Subcutaneous adipose tissue (tissue), 4 donors: Measurements from ENCODE around the gene GRIA3. TPM values are rescaled to one million over a fixed set of nuclear protein-coding genes. Genes with fewer than 3 reads are reported as not detected.

Experiments
- CTCF ChIP-seq: fragments of 450-650 bp; IDR thresholded peaks from one replicate; pipeline ENCODE4 v1.5.1; 2016; ENCODE audit warnings: low read depth, mild to moderate bottlenecking, control low read depth, antibody characterized with exemption, moderate library complexity
- total RNA-seq, 4 donors: library from RNA; depleted of rRNA; stranded (reverse); fragments of >200 nt; gene quantifications; one replicate each; pipeline ENCODE4 v1.1.0, GENCODE V29; 2016

GRIA3 gene
- total RNA-seq, 4 donors from 2014 or later, result 0.19 to 1.9 (median 1.2) TPM

GRCh38 chrX:123489011-123489410 is 304.9 kb downstream of the GRIA3 start:
- no peak for TF ChIP-seq CTCF

- TF ChIP-seq CTCF, result no peak
Measured at GRCh38 chrX:123493857-123494256, 309.8 kb downstream of the GRIA3 start.

- TF ChIP-seq CTCF, result no peak
Measured at GRCh38 chrX:123499787-123500186, 315.7 kb downstream of the GRIA3 start.

- TF ChIP-seq CTCF, result no peak
Measured at GRCh38 chrX:123504047-123504446, 320.0 kb downstream of the GRIA3 start.

- TF ChIP-seq CTCF, result no peak
Measured at GRCh38 chrX:123504630-123505270, 320.7 kb downstream of the GRIA3 start.

GRCh38 chrX:123513585-123514278 is 329.7 kb downstream of the GRIA3 start:
- no peak for TF ChIP-seq CTCF

- no peak for TF ChIP-seq CTCF
Measured at GRCh38 chrX:123518791-123519190, 334.7 kb downstream of the GRIA3 start.
